Neutrophil (primary cell): ENCODE results near the gene IKZF3.

ENCODE experiments used
- H3K27ac ChIP-seq: fragments of 200-600 bp; sonication (generic); 2 replicates; pipeline ENCODE4 v1.5.1; 2016; ENCODE audit warnings: mild to moderate bottlenecking, moderate library complexity
- H3K27me3 ChIP-seq: fragments of 200-600 bp; sonication (generic); 2 replicates; pipeline ENCODE4 v1.6.0; 2016; ENCODE audit warnings: mild to moderate bottlenecking
- H3K36me3 ChIP-seq: fragments of 200-600 bp; sonication (generic); 2 replicates; pipeline ENCODE4 v1.5.1; 2017
- H3K4me1 ChIP-seq, 2 experiments: fragments of 200-600 bp in 1 of 2; sonication (generic) in 1 of 2; 1 replicate in 1 of 2; 2 replicates in 1 of 2; pipeline versions ENCODE4 v1.5.1 to v1.6.1; 2013 to 2016; ENCODE audit warnings: low read depth in 1 of 2, low read length in 1 of 2, mild to moderate bottlenecking in 1 of 2, moderate library complexity in 1 of 2; ENCODE audit not compliant: control insufficient read depth in 1 of 2, insufficient read depth in 1 of 2
- H3K4me3 ChIP-seq, 2 experiments: fragments of 200-600 bp in 1 of 2; sonication (generic) in 1 of 2; 1 replicate in 1 of 2; 2 replicates in 1 of 2; pipeline ENCODE4 v1.5.1; 2013 to 2016; ENCODE audit warnings: low read depth in 1 of 2, low read length in 1 of 2, mild to moderate bottlenecking in 1 of 2, moderate library complexity in 1 of 2
- H3K9me3 ChIP-seq: fragments of 200-600 bp; sonication (generic); 2 replicates; pipeline ENCODE4 v1.5.1; 2016
- CTCF ChIP-seq: fragments of 200-600 bp; sonication (generic); IDR thresholded peaks from 2 replicates; pipeline ENCODE4 v1.5.1; 2016; ENCODE audit warnings: antibody characterized with exemption

IKZF3 gene

GRCh38 chr17:39709998-39710964 is 153.8 kb downstream of the IKZF3 start:
- TF ChIP-seq CTCF: no peak
- Histone ChIP-seq H3K27ac (no peak overlapping the region), H3K36me3 (no peaks in the 10 kb centered on the region), H3K9me3 (no peaks in the 10 kb centered on the region), H3K4me3 (no peak overlapping the region), H3K27me3 (no peaks in the 10 kb centered on the region), H3K4me1 (no peaks in the 10 kb centered on the region)

GRCh38 chr17:39709319-39709997 is 154.7 kb downstream of the IKZF3 start:
- no peak overlapping the region for H3K27ac ChIP-seq
- no peak for TF ChIP-seq CTCF
- no peaks in the 10 kb centered on the region for H3K36me3 ChIP-seq
- no peaks in the 10 kb centered on the region for H3K4me1 ChIP-seq
- H3K4me3 ChIP-seq: no peak overlapping the region
- no peaks in the 10 kb centered on the region for H3K27me3 ChIP-seq
- no peaks in the 10 kb centered on the region for H3K9me3 ChIP-seq
